Measurements from ENCODE around the gene PGBD4.

GRCh38 chr15:34056911-34057310 lies 45.0 kb upstream of the PGBD4 start:
- TF ChIP-seq POLR2A (IDR thresholded peaks at IDR 0.05; ENCODE audit: low read depth, low read length) = no peak
- no peak for TF ChIP-seq TAF1 (IDR thresholded peaks at IDR 0.05; ENCODE audit: low read depth, low read length)
- TF ChIP-seq POLR2AphosphoS5 (IDR thresholded peaks at IDR 0.05; ENCODE audit: low read depth, low read length) = no peak
- TF ChIP-seq SPI1 (IDR thresholded peaks at IDR 0.05; ENCODE audit: low read depth, low read length) = no peak
- TF ChIP-seq PAX5 (IDR thresholded peaks at IDR 0.05; ENCODE audit: insufficient read depth, low read length, severe bottlenecking) = no peak
